Renal cortex interstitium (tissue), 11 donors: Measurements from ENCODE around the gene OSBPL10. TPM values are rescaled to one million over a fixed set of nuclear protein-coding genes. Genes with fewer than 3 reads are reported as not detected.

Source experiments
- DNase-seq, 11 donors: peaks; one replicate each; pipeline ENCODE4 v3.0.0-alpha.2; 2013; ENCODE audit warnings: low read depth in 9 of 11, low spot score in 4 of 11; ENCODE audit errors: extremely low read depth in 1 of 11
- polyA plus RNA-seq, 3 donors: library from polyadenylated mRNA; unstranded; fragments of 120-200 nt; gene quantifications; one replicate each; pipeline ENCODE4 v1.2.1, GENCODE V29; 2013; ENCODE audit not compliant: insufficient read length in 3 of 3

The OSBPL10 gene
- polyA plus RNA-seq, 3 donors, result 19.9 to 24.8 (median 22.0) TPM

GRCh38 chr3:31676556-31676955, 304.5 kb downstream of the OSBPL10 start:
- no peak for DNase-seq

GRCh38 chr3:31673950-31674349, 307.1 kb downstream of the OSBPL10 start:
- DNase-seq, result no peak

- DNase-seq, result peak in 3 of 11 donors; percentile 23 to 38 (median 31)
Measured at GRCh38 chr3:31671976-31672375, 309.1 kb downstream of the OSBPL10 start.

- DNase-seq, result no peak
Measured at GRCh38 chr3:31671451-31671850, 309.6 kb downstream of the OSBPL10 start.

GRCh38 chr3:31670722-31671121, 310.3 kb downstream of the OSBPL10 start:
- DNase-seq, result no peak

- no peak for DNase-seq
Measured at GRCh38 chr3:31670136-31670535, 310.9 kb downstream of the OSBPL10 start.

- DNase-seq, result no peak
Measured at GRCh38 chr3:31668242-31668641, 312.8 kb downstream of the OSBPL10 start.

- no peak for DNase-seq
Measured at GRCh38 chr3:31667582-31667981, 313.5 kb downstream of the OSBPL10 start.

GRCh38 chr3:31664031-31664430, 317.0 kb downstream of the OSBPL10 start:
- DNase-seq, result no peak

- DNase-seq, result no peak
Measured at GRCh38 chr3:31661993-31662670, 318.9 kb downstream of the OSBPL10 start.

GRCh38 chr3:31661286-31661685, 319.8 kb downstream of the OSBPL10 start:
- no peak for DNase-seq

- DNase-seq, result no peak
Measured at GRCh38 chr3:31659246-31659645, 321.8 kb downstream of the OSBPL10 start.

- DNase-seq, result no peak
Measured at GRCh38 chr3:31654998-31655397, 326.1 kb downstream of the OSBPL10 start.

- no peak for DNase-seq
Measured at GRCh38 chr3:31653464-31653863, 327.6 kb downstream of the OSBPL10 start.

- no peak for DNase-seq
Measured at GRCh38 chr3:31652296-31652695, 328.8 kb downstream of the OSBPL10 start.

GRCh38 chr3:31648286-31648968, 332.6 kb downstream of the OSBPL10 start:
- no peak for DNase-seq

- DNase-seq, result no peak
Measured at GRCh38 chr3:31645256-31645655, 335.8 kb downstream of the OSBPL10 start.

- DNase-seq, result no peak
Measured at GRCh38 chr3:31639828-31640227, 341.2 kb downstream of the OSBPL10 start.

GRCh38 chr3:31636694-31637442, 344.2 kb downstream of the OSBPL10 start:
- no peak for DNase-seq

- no peak for DNase-seq
Measured at GRCh38 chr3:31636049-31636448, 345.0 kb downstream of the OSBPL10 start.
